GM10248 (cell line): ENCODE data around the gene PASK.

Source experiments
- CTCF ChIA-PET: fragments of 300-600 bp; sonication (Branson Sonifier 250); formaldehyde crosslinking; extraction: SDS; loops from one replicate; lab custom pipeline; 2021; ENCODE audit warnings: antibody characterized with exemption; lab: Yijun Ruan, JAX
- POLR2A ChIA-PET: fragments of 350-650 bp; sonication (Branson Sonifier 250); formaldehyde crosslinking; extraction: SDS; loops from one replicate; lab custom pipeline; 2020; ENCODE audit warnings: antibody characterized with exemption; lab: Yijun Ruan, JAX
- DNase-seq: peaks from one replicate; pipeline ENCODE4 v3.0.0; 2012; ENCODE audit errors: extremely low spot score
- CTCF ChIP-seq: IDR thresholded peaks from 2 replicates; pipeline ENCODE4 v1.5.1; 2012; ENCODE audit warnings: mild to moderate bottlenecking, low read depth; ENCODE audit errors: extremely low read depth, missing control alignments, control extremely low read depth

The PASK gene

GRCh38 chr2:241182126-241182525 lies 32.9 kb upstream of the PASK start:
- POLR2A ChIA-PET, result no interaction called here
- no peak for TF ChIP-seq CTCF
- CTCF ChIA-PET, result no interaction called here
- no peak for DNase-seq

- DNase-seq, result no peak
- ChIA-PET CTCF (interaction anchor here (0.9 to 1.5 kb wide), 3 partner anchors 16 to 102 kb away, joined by 3 to 4 read pairs (median 3); no protein-coding TSS in a partner anchor), POLR2A (no interaction called here)
- no peak for TF ChIP-seq CTCF
These were observed 31.2 kb upstream of the PASK start for GRCh38 chr2:241180495-241180894.

- no peak for TF ChIP-seq CTCF
- CTCF ChIA-PET, result interaction anchor here (1.0 to 1.5 kb wide), 3 partner anchors 16 to 101 kb away, joined by 3 to 4 read pairs (median 3); no protein-coding TSS in a partner anchor
- peak; percentile 69 for DNase-seq
- POLR2A ChIA-PET, result interaction anchor here (0.6 kb wide), 2 partner anchors 31 to 177 kb away, joined by 3 read pairs; partner anchors contain the start of gene PASK
These were observed 30.6 kb upstream of the PASK start for GRCh38 chr2:241179899-241180298.

- CTCF ChIA-PET, result interaction anchor here (1.0 to 1.5 kb wide), 2 partner anchors 28 to 101 kb away, joined by 3 to 4 read pairs; no protein-coding TSS in a partner anchor
- TF ChIP-seq CTCF, result no peak
- DNase-seq, result no peak
- POLR2A ChIA-PET, result interaction anchor here (0.5 kb wide), 1 partner anchor 337 kb away, joined by 3 read pairs; no protein-coding TSS in a partner anchor
These were observed 29.7 kb upstream of the PASK start for GRCh38 chr2:241178961-241179360.

GRCh38 chr2:241177526-241178334 lies 28.5 kb upstream of the PASK start:
- POLR2A ChIA-PET, result interaction anchor here (0.5 kb wide), 1 partner anchor 92 kb away, joined by 5 read pairs; no protein-coding TSS in a partner anchor
- TF ChIP-seq CTCF, result no peak
- DNase-seq, result no peak
- CTCF ChIA-PET, result no interaction called here

GRCh38 chr2:241173557-241173956 lies 24.3 kb upstream of the PASK start:
- no peak for DNase-seq
- POLR2A ChIA-PET, result no interaction called here
- CTCF ChIA-PET, result interaction anchor here (1.2 to 1.3 kb wide), 2 partner anchors 17 to 23 kb away, joined by 3 read pairs; no protein-coding TSS in a partner anchor
- TF ChIP-seq CTCF, result no peak
